ENCODE results near the gene ANKRD55.
"Not testable (repeated sequence)": the region's sequence is repeated elsewhere in the genome, so short reads cannot be mapped to it uniquely, and the experiment has no call there.

The ANKRD55 gene

DNA sequence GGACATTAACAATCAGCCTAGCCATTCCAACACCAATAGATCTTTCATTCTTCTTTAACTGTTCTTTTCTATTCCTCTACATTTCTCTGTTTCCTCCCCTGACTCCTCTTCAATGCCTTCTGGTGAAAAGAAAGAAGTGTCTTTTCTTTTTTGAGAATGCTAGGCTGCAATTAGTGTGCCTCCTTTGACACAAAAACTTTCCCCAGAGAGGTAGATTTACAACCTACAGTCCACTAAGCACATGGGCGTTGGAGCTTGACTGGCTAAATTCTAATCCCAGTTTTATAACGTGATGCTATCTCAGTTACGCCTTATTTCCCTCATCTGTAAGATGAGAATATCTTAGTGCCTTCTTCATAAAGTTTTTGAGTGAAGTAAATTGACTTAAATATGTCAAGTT lies 16.9 kb upstream of the ANKRD55 start:
- Histone ChIP-seq H3K27me3 (ENCODE audit: insufficient read depth, low read depth, severe bottlenecking) (no peaks in the 10 kb centered on the region), H3K36me3 (no peaks in the 10 kb centered on the region), H3K27ac (no peak overlapping the region), H3K9me3 (ENCODE audit: severe bottlenecking) (no peaks in the 10 kb centered on the region), H3K4me3 (ENCODE audit: low read depth, low read length) (no peak overlapping the region)
- TF ChIP-seq, protein P1, sequence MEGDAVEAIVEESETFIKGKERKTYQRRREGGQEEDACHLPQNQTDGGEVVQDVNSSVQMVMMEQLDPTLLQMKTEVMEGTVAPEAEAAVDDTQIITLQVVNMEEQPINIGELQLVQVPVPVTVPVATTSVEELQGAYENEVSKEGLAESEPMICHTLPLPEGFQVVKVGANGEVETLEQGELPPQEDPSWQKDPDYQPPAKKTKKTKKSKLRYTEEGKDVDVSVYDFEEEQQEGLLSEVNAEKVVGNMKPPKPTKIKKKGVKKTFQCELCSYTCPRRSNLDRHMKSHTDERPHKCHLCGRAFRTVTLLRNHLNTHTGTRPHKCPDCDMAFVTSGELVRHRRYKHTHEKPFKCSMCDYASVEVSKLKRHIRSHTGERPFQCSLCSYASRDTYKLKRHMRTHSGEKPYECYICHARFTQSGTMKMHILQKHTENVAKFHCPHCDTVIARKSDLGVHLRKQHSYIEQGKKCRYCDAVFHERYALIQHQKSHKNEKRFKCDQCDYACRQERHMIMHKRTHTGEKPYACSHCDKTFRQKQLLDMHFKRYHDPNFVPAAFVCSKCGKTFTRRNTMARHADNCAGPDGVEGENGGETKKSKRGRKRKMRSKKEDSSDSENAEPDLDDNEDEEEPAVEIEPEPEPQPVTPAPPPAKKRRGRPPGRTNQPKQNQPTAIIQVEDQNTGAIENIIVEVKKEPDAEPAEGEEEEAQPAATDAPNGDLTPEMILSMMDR (IDR thresholded peaks at IDR 0.05; ENCODE audit: low read depth, low read length), result no peak
- no peak for DNase-seq

DNA sequence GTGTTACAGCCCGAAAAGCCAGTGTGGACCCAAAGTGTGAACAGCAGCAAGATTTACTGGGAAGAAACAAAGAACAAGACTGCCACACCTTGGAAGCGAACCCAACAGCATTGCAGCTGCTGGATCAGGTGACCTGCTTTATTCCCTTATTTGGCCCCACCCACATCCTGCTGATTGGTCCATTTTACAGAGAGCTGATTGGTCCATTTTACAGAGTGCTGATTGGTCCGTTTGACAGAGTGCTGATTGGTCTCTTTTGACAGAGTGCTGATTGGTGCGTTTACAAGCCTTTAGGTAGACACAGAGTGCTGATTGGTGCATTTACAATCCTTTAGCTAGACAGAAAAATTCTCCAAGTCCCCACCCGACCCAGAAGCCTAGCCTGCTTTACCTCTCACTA lies 16.0 kb upstream of the ANKRD55 start:
- not testable (repeated sequence) for H3K27me3 ChIP-seq (ENCODE audit: insufficient read depth, low read depth, severe bottlenecking); H3K36me3 ChIP-seq; H3K27ac ChIP-seq; DNase-seq; H3K4me3 ChIP-seq (ENCODE audit: low read depth, low read length); H3K9me3 ChIP-seq (ENCODE audit: severe bottlenecking)

DNA sequence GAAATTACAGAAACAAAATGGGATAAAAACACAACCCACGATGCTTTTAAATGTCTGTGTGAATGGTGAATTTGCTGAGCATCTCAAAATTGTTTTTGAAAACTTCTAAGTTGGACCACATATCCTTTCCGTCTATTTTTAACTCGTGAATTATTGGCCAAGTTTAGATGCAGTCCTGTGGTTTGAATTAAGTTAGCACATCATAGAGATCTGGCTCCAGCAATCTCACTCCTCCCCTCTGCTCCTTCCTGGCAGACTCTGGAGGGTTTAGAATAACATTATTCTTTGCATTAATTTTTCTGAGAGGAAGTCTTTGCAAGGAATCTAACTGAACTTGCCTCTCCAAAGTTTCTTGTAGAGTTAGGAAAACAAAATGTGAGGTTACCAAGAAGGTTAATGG lies 14.5 kb upstream of the ANKRD55 start:
- TF ChIP-seq, protein P1 (IDR thresholded peaks at IDR 0.05; ENCODE audit: low read depth, low read length), result no peak
- DNase-seq, result no peak
- H3K36me3 ChIP-seq, result no peaks in the 10 kb centered on the region
- no peak overlapping the region for H3K4me3 ChIP-seq (ENCODE audit: low read depth, low read length)
- no peak overlapping the region for H3K27ac ChIP-seq
- peaks cover 6% of the 10 kb centered on the region for H3K9me3 ChIP-seq (ENCODE audit: severe bottlenecking)
- no peaks in the 10 kb centered on the region for H3K27me3 ChIP-seq (ENCODE audit: insufficient read depth, low read depth, severe bottlenecking)

DNA sequence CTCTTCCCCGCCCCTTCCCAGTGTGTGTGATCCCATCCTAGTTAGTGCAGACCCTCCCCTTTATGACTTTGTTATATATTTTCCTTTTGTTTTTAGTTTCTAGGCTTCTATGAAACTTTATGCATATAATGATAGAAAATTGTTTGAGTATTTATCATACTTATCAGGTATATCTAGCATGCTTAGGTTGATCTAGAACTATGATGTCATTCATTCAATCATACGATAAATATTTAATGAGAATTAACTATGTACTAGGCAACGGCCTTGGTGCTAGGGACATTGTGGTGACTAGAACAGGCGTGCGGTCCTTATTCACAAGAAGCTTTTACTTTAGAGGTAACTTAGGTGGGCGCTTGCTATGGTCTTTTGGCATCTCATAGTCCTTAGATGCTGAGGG lies 13.6 kb upstream of the ANKRD55 start:
- peaks cover 9% of the 10 kb centered on the region for H3K9me3 ChIP-seq (ENCODE audit: severe bottlenecking)
- H3K36me3 ChIP-seq, result no peaks in the 10 kb centered on the region
- TF ChIP-seq, protein P1 (IDR thresholded peaks at IDR 0.05; ENCODE audit: low read depth, low read length), result no peak

DNA sequence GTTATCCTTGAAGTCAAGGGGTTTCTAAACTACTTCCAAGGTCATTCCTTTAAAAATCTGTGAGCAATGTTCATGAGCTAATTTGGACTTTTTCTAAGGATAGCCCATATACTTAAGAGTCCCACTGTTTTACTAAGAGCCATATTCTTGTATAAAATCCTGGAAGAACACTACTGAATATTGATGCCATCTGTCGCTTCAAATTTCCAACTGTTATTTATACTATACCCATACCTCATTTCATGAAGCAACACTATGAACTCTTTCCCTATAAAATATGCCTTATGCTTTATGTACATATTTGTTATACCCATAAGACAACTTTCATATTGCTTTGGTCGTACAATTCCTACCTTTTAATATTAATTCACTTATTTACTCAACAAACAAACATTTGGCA lies 12.4 kb upstream of the ANKRD55 start:
- Histone ChIP-seq H3K36me3 (no peaks in the 10 kb centered on the region), H3K9me3 (ENCODE audit: severe bottlenecking) (peaks cover 17% of the 10 kb centered on the region), H3K27me3 (ENCODE audit: insufficient read depth, low read depth, severe bottlenecking) (no peaks in the 10 kb centered on the region), H3K4me3 (ENCODE audit: low read depth, low read length) (no peak overlapping the region), H3K27ac (no peak overlapping the region)
- no peak for DNase-seq
- TF ChIP-seq, protein P1 (IDR thresholded peaks at IDR 0.05; ENCODE audit: low read depth, low read length), result no peak

More for the DNA sequence above, 13.6 kb upstream of the ANKRD55 start:
- Histone ChIP-seq H3K27ac (no peak overlapping the region), H3K27me3 (ENCODE audit: insufficient read depth, low read depth, severe bottlenecking) (no peaks in the 10 kb centered on the region), H3K4me3 (ENCODE audit: low read depth, low read length) (no peak overlapping the region)
- DNase-seq, result no peak

DNA sequence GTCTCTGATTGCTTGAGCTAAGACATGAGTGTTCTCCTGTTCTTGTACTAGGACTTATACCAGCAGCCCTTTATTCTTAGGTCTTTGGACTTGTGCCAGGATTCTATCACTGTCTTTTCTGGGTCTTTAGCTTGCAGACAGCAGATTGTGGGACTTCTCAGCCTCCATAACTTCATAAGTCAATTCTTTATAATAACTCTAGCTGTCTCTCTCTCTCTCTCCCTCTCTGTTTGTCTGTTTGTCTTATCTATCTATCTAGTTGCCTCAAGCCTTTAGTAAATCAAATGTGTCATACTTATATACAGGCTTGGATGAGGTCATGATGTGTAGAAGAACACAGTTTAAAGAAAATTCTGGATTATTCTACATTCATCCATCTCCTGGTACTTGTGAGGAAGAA lies 11.5 kb upstream of the ANKRD55 start:
- TF ChIP-seq, protein P1 (IDR thresholded peaks at IDR 0.05; ENCODE audit: low read depth, low read length), result no peak
- H3K27me3 ChIP-seq (ENCODE audit: insufficient read depth, low read depth, severe bottlenecking), result no peaks in the 10 kb centered on the region
- no peak overlapping the region for H3K27ac ChIP-seq
- no peaks in the 10 kb centered on the region for H3K36me3 ChIP-seq
- no peak overlapping the region for H3K4me3 ChIP-seq (ENCODE audit: low read depth, low read length)
- peaks cover 19% of the 10 kb centered on the region for H3K9me3 ChIP-seq (ENCODE audit: severe bottlenecking)
- DNase-seq, result no peak

DNA sequence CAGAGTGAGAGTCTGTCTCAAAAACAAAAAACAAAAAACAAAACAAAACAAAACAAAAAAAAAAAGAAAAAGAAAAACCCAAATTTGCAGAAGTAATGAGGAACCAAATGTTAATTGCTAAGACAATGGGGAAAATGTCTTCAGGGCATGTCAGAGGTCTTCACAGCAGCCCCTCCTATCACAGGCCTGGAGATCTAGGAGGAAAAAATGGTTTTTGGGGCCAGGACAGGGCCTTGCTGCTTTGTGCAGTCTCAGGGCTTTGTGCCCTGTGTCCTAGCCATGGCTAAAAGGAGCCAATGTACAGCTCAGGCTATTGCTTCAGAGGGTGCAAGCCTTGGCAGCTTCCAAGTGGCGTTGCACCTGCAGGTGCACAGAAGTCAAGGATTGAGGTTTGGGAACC lies 9.1 kb upstream of the ANKRD55 start:
- H3K4me3 ChIP-seq (ENCODE audit: low read depth, low read length); H3K27ac ChIP-seq; H3K36me3 ChIP-seq; H3K27me3 ChIP-seq (ENCODE audit: insufficient read depth, low read depth, severe bottlenecking); DNase-seq: not testable (repeated sequence)
- H3K9me3 ChIP-seq (ENCODE audit: severe bottlenecking), result peaks cover 25% of the 10 kb centered on the region

Measured in WERI-Rb-1 (cell line).